HEK293 (cell line): ENCODE results near the gene PALM3.

Experiments
- CTCF ChIA-PET: fragments of 350-600 bp; formaldehyde crosslinking; extraction: SDS; loops from one replicate; lab custom pipeline; 2021; ENCODE audit warnings: antibody characterized with exemption; lab: Yijun Ruan, JAX
- POLR2A ChIA-PET: fragments of 300-600 bp; formaldehyde crosslinking; extraction: SDS; loops from one replicate; lab custom pipeline; 2020; ENCODE audit warnings: antibody characterized with exemption, inconsistent platforms; lab: Yijun Ruan, JAX
- H3K27ac ChIP-seq: fragments of 200-500 bp; sonication (Bioruptor generic); 2 replicates; pipeline ENCODE4 v1.5.1; 2014; ENCODE audit warnings: low read depth, low read length, control low read depth, inconsistent platforms; ENCODE audit errors: extremely low read depth
- H3K36me3 ChIP-seq, 2 experiments: fragments of 200-500 bp in 1 of 2; sonication (Bioruptor generic) in 1 of 2; 1 replicate in 1 of 2; 2 replicates in 1 of 2; pipeline ENCODE4 v1.5.1; 2014 to 2017; ENCODE audit warnings: inconsistent platforms in 2 of 2, low read length in 2 of 2; ENCODE audit not compliant: control insufficient read depth in 2 of 2, insufficient read depth in 1 of 2
- H3K4me1 ChIP-seq: fragments of 200-500 bp; sonication (Bioruptor generic); 2 replicates; pipeline ENCODE4 v1.5.1; 2014; ENCODE audit warnings: mild to moderate bottlenecking, low read length, inconsistent platforms; ENCODE audit not compliant: control insufficient read depth, insufficient read depth
- H3K4me3 ChIP-seq: 2 replicates; pipeline ENCODE4 v1.5.1; 2011; ENCODE audit warnings: low read depth, mild to moderate bottlenecking, control low read depth, low read length, moderate library complexity
- H3K9me3 ChIP-seq: fragments of 200-500 bp; sonication (Bioruptor generic); 2 replicates; pipeline ENCODE4 v1.5.1; 2014; ENCODE audit warnings: low read depth, low read length, inconsistent platforms; ENCODE audit not compliant: control insufficient read depth, insufficient read depth
- GFI1B ChIP-seq: fragments of 450-650 bp; formaldehyde crosslinking; IDR thresholded peaks from 2 replicates; pipeline ENCODE4 v1.5.1; 2016; ENCODE audit warnings: missing biosample characterization, missing genetic modification characterization
- INSM2 ChIP-seq: fragments of 450-650 bp; formaldehyde crosslinking; IDR thresholded peaks from 2 replicates; pipeline ENCODE4 v1.5.1; 2016; ENCODE audit warnings: missing biosample characterization, missing genetic modification characterization
- KLF16 ChIP-seq: fragments of 450-650 bp; formaldehyde crosslinking; IDR thresholded peaks from 2 replicates; pipeline ENCODE4 v1.5.1; 2017; ENCODE audit warnings: missing biosample characterization, missing genetic modification characterization
- MYNN ChIP-seq: fragments of 450-650 bp; formaldehyde crosslinking; IDR thresholded peaks from 2 replicates; pipeline ENCODE4 v1.5.1; 2016; ENCODE audit warnings: missing biosample characterization, missing genetic modification characterization, borderline replicate concordance
- SCRT1 ChIP-seq: fragments of 450-650 bp; formaldehyde crosslinking; IDR thresholded peaks from 2 replicates; pipeline ENCODE4 v1.5.1; 2016; ENCODE audit warnings: missing biosample characterization, missing genetic modification characterization, borderline replicate concordance
- SCRT2 ChIP-seq: fragments of 450-650 bp; formaldehyde crosslinking; IDR thresholded peaks from 2 replicates; pipeline ENCODE4 v1.5.1; 2016; ENCODE audit warnings: missing biosample characterization, missing genetic modification characterization
- SP2 ChIP-seq: fragments of 450-650 bp; formaldehyde crosslinking; IDR thresholded peaks from 2 replicates; pipeline ENCODE4 v1.5.1; 2016; ENCODE audit warnings: missing biosample characterization, missing genetic modification characterization
- SP3 ChIP-seq: fragments of 450-650 bp; formaldehyde crosslinking; IDR thresholded peaks from 2 replicates; pipeline ENCODE4 v1.5.1; 2016; ENCODE audit warnings: missing biosample characterization, missing genetic modification characterization
- YY1 ChIP-seq: fragments of 450-650 bp; formaldehyde crosslinking; IDR thresholded peaks from 2 replicates; pipeline ENCODE4 v1.5.1; 2018; ENCODE audit warnings: missing biosample characterization, missing genetic modification characterization
- YY2 ChIP-seq: fragments of 450-650 bp; formaldehyde crosslinking; IDR thresholded peaks from 2 replicates; pipeline ENCODE4 v1.5.1; 2016; ENCODE audit warnings: missing biosample characterization, missing genetic modification characterization
- ZBTB17 ChIP-seq: fragments of 450-650 bp; formaldehyde crosslinking; IDR thresholded peaks from 2 replicates; pipeline ENCODE4 v1.5.1; 2016; ENCODE audit warnings: missing biosample characterization, missing genetic modification characterization
- ZFHX2 ChIP-seq: fragments of 450-650 bp; formaldehyde crosslinking; conservative IDR thresholded peaks from 2 replicates; pipeline ENCODE4 v1.5.1; 2016; ENCODE audit warnings: missing biosample characterization, missing genetic modification characterization
- ZNF24 ChIP-seq: fragments of 450-650 bp; formaldehyde crosslinking; IDR thresholded peaks from 2 replicates; pipeline ENCODE4 v1.5.1; 2016; ENCODE audit warnings: missing biosample characterization, missing genetic modification characterization
- ZNF274 ChIP-seq, 2 experiments: fragments of 200-500 bp in 1 of 2; fragments of 450-650 bp in 1 of 2; sonication (Bioruptor generic) in 1 of 2; formaldehyde crosslinking in 1 of 2; IDR thresholded peaks; 2 replicates each; pipeline versions ENCODE4 v1.5.1 to v1.6.1; 2014 to 2016; ENCODE audit warnings: borderline replicate concordance in 1 of 2, inconsistent platforms in 1 of 2, low read length in 1 of 2, missing biosample characterization in 1 of 2, missing genetic modification characterization in 1 of 2
- ZNF350 ChIP-seq: fragments of 450-650 bp; formaldehyde crosslinking; IDR thresholded peaks from 2 replicates; pipeline ENCODE4 v1.5.0; 2017; ENCODE audit warnings: missing biosample characterization, mild to moderate bottlenecking, missing genetic modification characterization
- ZNF518A ChIP-seq: fragments of 450-650 bp; formaldehyde crosslinking; conservative IDR thresholded peaks from 2 replicates; pipeline ENCODE4 v1.5.1; 2016; ENCODE audit warnings: low read depth, missing biosample characterization, missing genetic modification characterization
- ZNF560 ChIP-seq: fragments of 450-650 bp; formaldehyde crosslinking; IDR thresholded peaks from 2 replicates; pipeline ENCODE4 v1.5.1; 2017; ENCODE audit warnings: missing biosample characterization, missing genetic modification characterization, borderline replicate concordance
- ZNF664 ChIP-seq: fragments of 450-650 bp; formaldehyde crosslinking; IDR thresholded peaks from 2 replicates; pipeline ENCODE4 v1.5.1; 2016; ENCODE audit warnings: missing biosample characterization, missing genetic modification characterization
- ZNF677 ChIP-seq: fragments of 450-650 bp; IDR thresholded peaks from 2 replicates; pipeline ENCODE4 v1.5.0; 2018; ENCODE audit warnings: missing biosample characterization, mild to moderate bottlenecking, missing genetic modification characterization, moderate library complexity
- ZNF76 ChIP-seq: fragments of 450-650 bp; formaldehyde crosslinking; IDR thresholded peaks from 2 replicates; pipeline ENCODE4; 2016; ENCODE audit warnings: low read depth, missing biosample characterization, missing genetic modification characterization, borderline replicate concordance
- TF ChIP-seq, protein P1 (sequence below): fragments of 450-650 bp; formaldehyde crosslinking; conservative IDR thresholded peaks from 2 replicates; pipeline ENCODE4 v1.5.1; 2016; ENCODE audit warnings: low read depth, missing biosample characterization, missing genetic modification characterization
- TF ChIP-seq, protein P2 (sequence below): fragments of 450-650 bp; formaldehyde crosslinking; IDR thresholded peaks from 2 replicates; pipeline ENCODE4 v1.5.1; 2017; ENCODE audit warnings: missing biosample characterization, missing genetic modification characterization
- TF ChIP-seq, protein P3 (sequence below): fragments of 450-650 bp; IDR thresholded peaks from 2 replicates; pipeline ENCODE4 v1.5.1; 2018; ENCODE audit warnings: missing biosample characterization, missing genetic modification characterization

The PALM3 gene

DNA sequence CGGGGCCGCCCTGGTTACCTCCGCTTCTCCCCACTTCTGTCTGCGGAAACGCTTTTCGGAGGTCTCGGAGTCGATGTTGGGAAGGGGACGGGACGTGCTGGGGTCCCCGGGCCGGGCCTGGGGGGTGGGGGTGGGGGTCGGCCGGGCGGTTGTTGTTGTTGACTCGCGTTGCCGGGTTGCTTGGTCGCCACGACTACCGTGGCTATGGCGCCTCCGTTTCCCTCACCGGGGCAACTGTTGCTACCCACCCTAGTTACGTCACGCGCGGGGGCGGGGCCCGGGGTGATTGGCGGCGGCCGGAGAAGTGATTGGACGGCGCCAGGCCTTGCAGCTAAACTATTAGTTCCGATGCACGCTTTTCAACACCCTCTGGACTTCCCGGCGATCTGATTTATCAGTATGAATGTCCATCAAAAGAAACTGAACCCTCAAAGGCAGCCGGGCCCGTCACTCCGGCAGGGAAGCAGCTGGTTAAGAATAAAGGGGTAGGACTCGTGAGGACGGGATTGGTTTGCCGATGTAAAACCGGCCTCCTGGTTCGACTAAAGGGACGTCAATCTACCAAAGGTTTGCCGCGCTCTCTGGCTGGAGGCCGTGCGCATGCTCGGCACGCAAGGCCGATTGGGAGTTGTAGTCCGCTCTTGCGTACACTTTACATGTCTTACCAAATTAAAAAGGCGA lies 55.7 kb downstream of the PALM3 start, which contains the start of gene RFX1:
Gene RFX1 (minus strand): TSS at position 236 of the 681 bp plus-strand sequence. CDS start 12,477 bp downstream, outside the sequence.
- Histone ChIP-seq H3K4me3 (peak within 1 kb of the TSS; percentile 92), H3K9me3 (no peaks in the 10 kb centered on the region), H3K4me1 (no peaks in the 10 kb centered on the region), H3K27ac (peak within 1 kb of the TSS; percentile 89), H3K36me3 (no peaks in the 10 kb centered on the region)
- ChIA-PET POLR2A (interaction anchor here (0.5 to 2.5 kb wide), 16 partner anchors 10 to 812 kb away, joined by 3 to 11 read pairs (median 4); partner anchors contain the start of genes DCAF15 and IL27RA), CTCF (interaction anchor here (0.7 to 2.1 kb wide), 6 partner anchors 22 to 97 kb away, joined by 3 to 7 read pairs (median 4); partner anchors contain the start of gene RLN3)
- TF ChIP-seq KLF16 (tag by site-specific recombination): 0 out of 2 replicates have a peak, but pooled peaks have one; percentile 18
- TF ChIP-seq INSM2 (tag by site-specific recombination): no peak
- no peak; the same call in 1 of the 2 replicates for TF ChIP-seq ZNF350 (tag by site-specific recombination)
- TF ChIP-seq ZBTB17 (tag by site-specific recombination): no peak
- TF ChIP-seq ZNF24 (tag by site-specific recombination): no peak
- peak; percentile 36 for TF ChIP-seq ZFHX2 (tag by site-specific recombination)
- TF ChIP-seq, protein P1, sequence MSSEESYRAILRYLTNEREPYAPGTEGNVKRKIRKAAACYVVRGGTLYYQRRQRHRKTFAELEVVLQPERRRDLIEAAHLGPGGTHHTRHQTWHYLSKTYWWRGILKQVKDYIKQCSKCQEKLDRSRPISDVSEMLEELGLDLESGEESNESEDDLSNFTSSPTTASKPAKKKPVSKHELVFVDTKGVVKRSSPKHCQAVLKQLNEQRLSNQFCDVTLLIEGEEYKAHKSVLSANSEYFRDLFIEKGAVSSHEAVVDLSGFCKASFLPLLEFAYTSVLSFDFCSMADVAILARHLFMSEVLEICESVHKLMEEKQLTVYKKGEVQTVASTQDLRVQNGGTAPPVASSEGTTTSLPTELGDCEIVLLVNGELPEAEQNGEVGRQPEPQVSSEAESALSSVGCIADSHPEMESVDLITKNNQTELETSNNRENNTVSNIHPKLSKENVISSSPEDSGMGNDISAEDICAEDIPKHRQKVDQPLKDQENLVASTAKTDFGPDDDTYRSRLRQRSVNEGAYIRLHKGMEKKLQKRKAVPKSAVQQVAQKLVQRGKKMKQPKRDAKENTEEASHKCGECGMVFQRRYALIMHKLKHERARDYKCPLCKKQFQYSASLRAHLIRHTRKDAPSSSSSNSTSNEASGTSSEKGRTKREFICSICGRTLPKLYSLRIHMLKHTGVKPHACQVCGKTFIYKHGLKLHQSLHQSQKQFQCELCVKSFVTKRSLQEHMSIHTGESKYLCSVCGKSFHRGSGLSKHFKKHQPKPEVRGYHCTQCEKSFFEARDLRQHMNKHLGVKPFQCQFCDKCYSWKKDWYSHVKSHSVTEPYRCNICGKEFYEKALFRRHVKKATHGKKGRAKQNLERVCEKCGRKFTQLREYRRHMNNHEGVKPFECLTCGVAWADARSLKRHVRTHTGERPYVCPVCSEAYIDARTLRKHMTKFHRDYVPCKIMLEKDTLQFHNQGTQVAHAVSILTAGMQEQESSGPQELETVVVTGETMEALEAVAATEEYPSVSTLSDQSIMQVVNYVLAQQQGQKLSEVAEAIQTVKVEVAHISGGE (tag by site-specific recombination): peak; percentile 85; the same call in 1 of the 2 replicates
- peak; percentile 98 for TF ChIP-seq SP2 (tag by site-specific recombination)
- peak; percentile 97 for TF ChIP-seq MYNN (tag by site-specific recombination)
- peak; percentile 97 for TF ChIP-seq ZNF76 (tag by site-specific recombination)
- TF ChIP-seq ZNF274 (IDR thresholded peaks at IDR 0.05; ENCODE audit: low read length): no peak
- no peak for TF ChIP-seq ZNF274 (tag by site-specific recombination; IDR thresholded peaks at IDR 0.05; ENCODE audit: borderline replicate concordance)
- TF ChIP-seq, protein P2, sequence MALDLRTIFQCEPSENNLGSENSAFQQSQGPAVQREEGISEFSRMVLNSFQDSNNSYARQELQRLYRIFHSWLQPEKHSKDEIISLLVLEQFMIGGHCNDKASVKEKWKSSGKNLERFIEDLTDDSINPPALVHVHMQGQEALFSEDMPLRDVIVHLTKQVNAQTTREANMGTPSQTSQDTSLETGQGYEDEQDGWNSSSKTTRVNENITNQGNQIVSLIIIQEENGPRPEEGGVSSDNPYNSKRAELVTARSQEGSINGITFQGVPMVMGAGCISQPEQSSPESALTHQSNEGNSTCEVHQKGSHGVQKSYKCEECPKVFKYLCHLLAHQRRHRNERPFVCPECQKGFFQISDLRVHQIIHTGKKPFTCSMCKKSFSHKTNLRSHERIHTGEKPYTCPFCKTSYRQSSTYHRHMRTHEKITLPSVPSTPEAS: no peak
- TF ChIP-seq SP3 (tag by site-specific recombination): peak; percentile 94
- TF ChIP-seq GFI1B (tag by site-specific recombination): no peak
- TF ChIP-seq, protein P3, sequence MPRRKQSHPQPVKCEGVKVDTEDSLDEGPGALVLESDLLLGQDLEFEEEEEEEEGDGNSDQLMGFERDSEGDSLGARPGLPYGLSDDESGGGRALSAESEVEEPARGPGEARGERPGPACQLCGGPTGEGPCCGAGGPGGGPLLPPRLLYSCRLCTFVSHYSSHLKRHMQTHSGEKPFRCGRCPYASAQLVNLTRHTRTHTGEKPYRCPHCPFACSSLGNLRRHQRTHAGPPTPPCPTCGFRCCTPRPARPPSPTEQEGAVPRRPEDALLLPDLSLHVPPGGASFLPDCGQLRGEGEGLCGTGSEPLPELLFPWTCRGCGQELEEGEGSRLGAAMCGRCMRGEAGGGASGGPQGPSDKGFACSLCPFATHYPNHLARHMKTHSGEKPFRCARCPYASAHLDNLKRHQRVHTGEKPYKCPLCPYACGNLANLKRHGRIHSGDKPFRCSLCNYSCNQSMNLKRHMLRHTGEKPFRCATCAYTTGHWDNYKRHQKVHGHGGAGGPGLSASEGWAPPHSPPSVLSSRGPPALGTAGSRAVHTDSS (tag by site-specific recombination): no peak
- TF ChIP-seq YY1: peak; percentile 53
- no peak for TF ChIP-seq ZNF560 (tag by site-specific recombination)
- no peak for TF ChIP-seq ZNF677 (tag by site-specific recombination)
- TF ChIP-seq SCRT1: peak; percentile 92
- TF ChIP-seq SCRT2: peak; percentile 99
- 0 out of 2 replicates have a peak, but pooled peaks have one; percentile 26 for TF ChIP-seq ZNF518A (tag by site-specific recombination)
- TF ChIP-seq ZNF664 (tag by site-specific recombination): no peak
- peak; percentile 23; the same call in 1 of the 2 replicates for TF ChIP-seq YY2 (tag by site-specific recombination)
